NCI-H2196 treated with DMSO at 0.1 percent for 48 hours (cell line): ENCODE measurements around the gene CCNYL1.
"Not testable (repeated sequence)": the region's sequence is repeated elsewhere in the genome, so short reads cannot be mapped to it uniquely, and the experiment has no call there.

Source experiments
- DNase-seq: peaks from one replicate; lab custom pipeline; 2025; ENCODE audit not compliant: unreplicated experiment; lab: John Stamatoyannopoulos, UW

The CCNYL1 gene

GRCh38 chr2:207734264-207734635, 22.8 kb downstream of the CCNYL1 start:
- peak; percentile 8 for DNase-seq

GRCh38 chr2:207734636-207735512, 23.4 kb downstream of the CCNYL1 start:
- no peak for DNase-seq

- DNase-seq, result not testable (repeated sequence)
Observed at GRCh38 chr2:207735513-207735859, 24.0 kb downstream of the CCNYL1 start.

- DNase-seq, result no peak
Observed at GRCh38 chr2:207743514-207743913, 32.1 kb downstream of the CCNYL1 start.

GRCh38 chr2:207744050-207744449, 32.6 kb downstream of the CCNYL1 start:
- DNase-seq, result no peak

- DNase-seq, result no peak
Observed at GRCh38 chr2:207744451-207744850, 33.0 kb downstream of the CCNYL1 start.

GRCh38 chr2:207746131-207746530, 34.7 kb downstream of the CCNYL1 start:
- peak; percentile 13 for DNase-seq

GRCh38 chr2:207747653-207748560, 36.5 kb downstream of the CCNYL1 start:
- DNase-seq, result no peak

- no peak for DNase-seq
Observed at GRCh38 chr2:207748993-207749392, 37.6 kb downstream of the CCNYL1 start.

GRCh38 chr2:207749873-207750272, 38.4 kb downstream of the CCNYL1 start:
- no peak for DNase-seq

GRCh38 chr2:207750345-207750744, 38.9 kb downstream of the CCNYL1 start:
- no peak for DNase-seq

- no peak for DNase-seq
Observed at GRCh38 chr2:207750876-207751275, 39.4 kb downstream of the CCNYL1 start.

GRCh38 chr2:207753688-207754087, 42.2 kb downstream of the CCNYL1 start:
- not testable (repeated sequence) for DNase-seq

GRCh38 chr2:207754498-207755383, 43.3 kb downstream of the CCNYL1 start:
- DNase-seq, result no peak

- no peak for DNase-seq
Observed at GRCh38 chr2:207758025-207758424, 46.6 kb downstream of the CCNYL1 start.

- DNase-seq, result no peak
Observed at GRCh38 chr2:207759890-207760289, 48.5 kb downstream of the CCNYL1 start.

GRCh38 chr2:207760453-207760852, 49.0 kb downstream of the CCNYL1 start:
- no peak for DNase-seq

- DNase-seq, result not testable (repeated sequence)
Observed at GRCh38 chr2:207761426-207761825, 50.0 kb downstream of the CCNYL1 start.

GRCh38 chr2:207762146-207762545, 50.7 kb downstream of the CCNYL1 start:
- DNase-seq, result no peak

GRCh38 chr2:207763303-207763917, 52.0 kb downstream of the CCNYL1 start:
- no peak for DNase-seq
